SK-N-SH (cell line): Measurements from ENCODE around the gene VGF. TPM values are rescaled to one million over a fixed set of nuclear protein-coding genes. Genes with fewer than 3 reads are reported as not detected.

Experiments used
- CTCF ChIA-PET: fragments of 300-600, 350-600 bp; formaldehyde crosslinking; extraction: SDS; loops from one replicate; lab custom pipeline; 2021; lab: Yijun Ruan, JAX
- POLR2A ChIA-PET: fragments of 350-600 bp; sonication (Branson Sonifier 250); formaldehyde crosslinking; extraction: SDS; loops from one replicate; lab custom pipeline; 2020; ENCODE audit warnings: antibody characterized with exemption, inconsistent platforms; lab: Yijun Ruan, JAX
- DNase-seq: peaks from one replicate; pipeline ENCODE4 v3.0.0; 2012
- H2AFZ ChIP-seq: fragments of 200-600 bp; sonication (generic); 2 replicates; pipeline ENCODE4 v1.8.1; 2016; ENCODE audit warnings: antibody characterized with exemption, mild to moderate bottlenecking, low read depth
- H3F3A ChIP-seq: fragments of 200-600 bp; sonication (generic); replicated peaks from 2 replicates; pipeline ENCODE3; 2016; ENCODE audit warnings: antibody characterized with exemption, mild to moderate bottlenecking; ENCODE audit not compliant: insufficient read depth
- H3K27ac ChIP-seq, 2 experiments: fragments of 200-500 bp in 1 of 2; fragments of 200-600 bp in 1 of 2; sonication (Bioruptor generic) in 1 of 2; sonication (generic), shearing (Covaris generic) in 1 of 2; 2 replicates each; pipeline versions ENCODE4 v1.5.1 to v1.6.1; 2014 to 2016; ENCODE audit warnings: low read depth in 2 of 2, inconsistent platforms in 1 of 2, low read length in 1 of 2, mild to moderate bottlenecking in 1 of 2, mixed read lengths in 1 of 2
- H3K27me3 ChIP-seq: fragments of 200-600 bp; sonication (generic), shearing (Covaris generic); 2 replicates; pipeline ENCODE4 v1.6.1; 2016; ENCODE audit warnings: mixed run types; ENCODE audit not compliant: insufficient read depth
- H3K36me3 ChIP-seq, 2 experiments: fragments of 200-500 bp in 1 of 2; fragments of 200-600 bp in 1 of 2; sonication (Bioruptor generic) in 1 of 2; sonication (generic) in 1 of 2; replicated peaks in 1 of 2; 2 replicates each; pipeline versions ENCODE3 to v1.5.1; 2014 to 2016; ENCODE audit warnings: low read length in 1 of 2, mild to moderate bottlenecking in 1 of 2; ENCODE audit not compliant: insufficient read depth in 2 of 2, control insufficient read depth in 1 of 2
- H3K4me1 ChIP-seq, 2 experiments: fragments of 200-500 bp in 1 of 2; fragments of 200-600 bp in 1 of 2; sonication (Bioruptor generic) in 1 of 2; sonication (generic), shearing (Covaris generic) in 1 of 2; 2 replicates each; pipeline versions ENCODE4 v1.5.1 to v1.6.1; 2014 to 2016; ENCODE audit warnings: low read depth in 1 of 2, low read length in 1 of 2, mixed run types in 1 of 2; ENCODE audit not compliant: insufficient read depth in 2 of 2, control insufficient read depth in 1 of 2
- H3K4me2 ChIP-seq: fragments of 200-600 bp; sonication (generic), shearing (Covaris generic); 2 replicates; pipeline ENCODE4 v1.6.1; 2017; ENCODE audit warnings: mixed run types
- H3K4me3 ChIP-seq, 2 experiments: fragments of 200-500 bp in 1 of 2; fragments of 200-600 bp in 1 of 2; sonication (Bioruptor generic) in 1 of 2; sonication (generic), shearing (Covaris generic) in 1 of 2; 2 replicates each; pipeline versions ENCODE4 v1.5.1 to v1.8.1; 2014 to 2016; ENCODE audit warnings: low read depth in 2 of 2, inconsistent platforms in 1 of 2, low read length in 1 of 2, mild to moderate bottlenecking in 1 of 2, mixed read lengths in 1 of 2, moderate library complexity in 1 of 2
- H3K79me2 ChIP-seq: fragments of 200-600 bp; sonication (generic); 2 replicates; pipeline ENCODE4 v1.8.1; 2017; ENCODE audit warnings: mild to moderate bottlenecking; ENCODE audit not compliant: insufficient read depth
- H3K9ac ChIP-seq: fragments of 200-600 bp; sonication (generic); 2 replicates; pipeline ENCODE4 v1.6.1; 2017; ENCODE audit warnings: mixed run types
- H3K9me2 ChIP-seq: fragments of 200-600 bp; sonication (generic); 2 replicates; pipeline ENCODE4 v1.6.1; 2017; ENCODE audit warnings: mixed run types
- H3K9me3 ChIP-seq: fragments of 200-600 bp; sonication (generic); 2 replicates; pipeline ENCODE4 v1.6.1; 2017; ENCODE audit warnings: mixed run types, mild to moderate bottlenecking, moderate library complexity
- H4K20me1 ChIP-seq: fragments of 200-600 bp; sonication (generic); 2 replicates; pipeline ENCODE4 v1.6.1; 2017; ENCODE audit warnings: mild to moderate bottlenecking, mixed run types; ENCODE audit not compliant: insufficient read depth
- ELF1 ChIP-seq: IDR thresholded peaks from 2 replicates; pipeline ENCODE4 v1.4.0; 2012
- EP300 ChIP-seq, 2 experiments: IDR thresholded peaks; 2 replicates each; pipeline versions ENCODE4 v1.4.0 to v1.6.1; 2012; ENCODE audit warnings: borderline replicate concordance in 1 of 2, low read depth in 1 of 2, low read length in 1 of 2
- FOXM1 ChIP-seq: IDR thresholded peaks from 2 replicates; pipeline ENCODE4 v1.4.0; 2012; ENCODE audit warnings: low read depth, mild to moderate bottlenecking
- GABPA ChIP-seq: IDR thresholded peaks from 2 replicates; pipeline ENCODE4 v1.4.0; 2012; ENCODE audit warnings: low read depth, mild to moderate bottlenecking
- GATA2 ChIP-seq: sonication (generic); formaldehyde crosslinking; IDR thresholded peaks from 2 replicates; pipeline ENCODE4 v1.5.0; 2020; ENCODE audit warnings: mild to moderate bottlenecking, missing genetic modification reagents
- JUND ChIP-seq: IDR thresholded peaks from 2 replicates; pipeline ENCODE4 v1.4.0; 2012
- MEF2A ChIP-seq: IDR thresholded peaks from 2 replicates; pipeline ENCODE4 v1.4.0; 2012; ENCODE audit warnings: low read depth, borderline replicate concordance
- NFIC ChIP-seq: IDR thresholded peaks from 2 replicates; pipeline ENCODE4 v1.4.0; 2012; ENCODE audit warnings: borderline replicate concordance
- POLR2AphosphoS5 ChIP-seq: IDR thresholded peaks from 2 replicates; pipeline ENCODE4 v1.6.1; 2012; ENCODE audit warnings: low read depth, low read length
- RAD21 ChIP-seq: IDR thresholded peaks from 2 replicates; pipeline ENCODE4 v1.6.1; 2012; ENCODE audit warnings: mild to moderate bottlenecking, low read length
- RCOR1 ChIP-seq: fragments of 150-350 bp; IDR thresholded peaks from 2 replicates; pipeline ENCODE4 v1.6.1; 2017; ENCODE audit warnings: antibody characterized with exemption, low read length
- RFX5 ChIP-seq: IDR thresholded peaks from 2 replicates; pipeline ENCODE4 v1.6.1; 2012; ENCODE audit warnings: mild to moderate bottlenecking, improper control_type of control experiment, low read length
- SIN3A ChIP-seq: IDR thresholded peaks from 2 replicates; pipeline ENCODE4 v1.6.1; 2012; ENCODE audit warnings: low read depth, mild to moderate bottlenecking, low read length, moderate library complexity, borderline replicate concordance
- TAF1 ChIP-seq: IDR thresholded peaks from 2 replicates; pipeline ENCODE4 v1.6.1; 2012; ENCODE audit warnings: low read depth, mild to moderate bottlenecking, low read length, moderate library complexity, borderline replicate concordance
- TCF12 ChIP-seq: IDR thresholded peaks from 2 replicates; pipeline ENCODE4 v1.4.0; 2012
- TEAD4 ChIP-seq: IDR thresholded peaks from 2 replicates; pipeline ENCODE4 v1.4.0; 2012; ENCODE audit warnings: mild to moderate bottlenecking, borderline replicate concordance; ENCODE audit not compliant: insufficient read depth
- YY1 ChIP-seq: IDR thresholded peaks from 2 replicates; pipeline ENCODE4 v1.4.0; 2012; ENCODE audit warnings: low read depth, mild to moderate bottlenecking
- WGBS: methylation state at CpG from one replicate; pipeline ENCODE4 v1.1.6; 2017; ENCODE audit warnings: low lambda C conversion rate; 5-methylcytosine and 5-hydroxymethylcytosine counted together
- polyA plus RNA-seq, 3 experiments: library from polyadenylated mRNA; depleted of rRNA; stranded (reverse); fragments of >200 nt; gene quantifications; 2 replicates each; pipeline ENCODE4 v1.2.3, GENCODE V29; 2012
- TF ChIP-seq, protein P1 (sequence below): fragments of 150-350 bp; IDR thresholded peaks from 2 replicates; pipeline ENCODE4 v1.6.1; 2017; ENCODE audit warnings: antibody characterized with exemption, low read length, low read depth, borderline replicate concordance
- TF ChIP-seq, protein P2 (sequence below): IDR thresholded peaks from 2 replicates; pipeline ENCODE4; 2012
- TF ChIP-seq, protein P3 (sequence below): fragments of 200-600 bp; sonication (generic); IDR thresholded peaks from 2 replicates; pipeline ENCODE4 v1.6.1; 2017; ENCODE audit warnings: antibody characterized with exemption, mild to moderate bottlenecking, moderate library complexity
- TF ChIP-seq, protein P4 (sequence below): IDR thresholded peaks from 2 replicates; pipeline ENCODE4 v1.4.0; 2012; ENCODE audit warnings: low read depth, borderline replicate concordance

Gene VGF
- polyA plus RNA-seq, 1 of the 3 experiments (the other 2 are of a cell fraction) = 54.3 TPM

DNA sequence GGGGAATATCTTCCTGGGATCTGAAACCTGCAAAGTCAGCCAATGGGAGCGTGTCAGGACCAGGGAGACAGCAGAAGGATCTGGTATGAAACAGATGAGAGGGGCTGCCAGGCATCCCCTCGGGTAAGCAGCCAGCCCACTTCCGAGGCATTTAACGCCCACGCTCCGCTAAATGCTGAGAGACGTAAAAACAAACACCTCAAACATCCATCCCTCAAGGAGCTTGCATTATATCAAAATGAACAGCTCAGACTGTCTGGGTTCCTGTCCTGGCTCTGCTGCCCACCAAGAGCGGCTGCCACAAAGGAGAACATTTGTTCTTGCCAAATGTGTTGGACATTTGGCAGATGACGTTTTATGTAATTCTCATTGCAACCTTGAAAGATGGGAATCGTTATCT lies 45.5 kb downstream of the VGF start:
- H4K20me1 ChIP-seq = no peaks in the 10 kb centered on the region
- TF ChIP-seq SIN3A (no peak), RCOR1 (no peak), FOXM1 (no peak), MEF2A (no peak), JUND (no peak)
- TF ChIP-seq, protein P1, sequence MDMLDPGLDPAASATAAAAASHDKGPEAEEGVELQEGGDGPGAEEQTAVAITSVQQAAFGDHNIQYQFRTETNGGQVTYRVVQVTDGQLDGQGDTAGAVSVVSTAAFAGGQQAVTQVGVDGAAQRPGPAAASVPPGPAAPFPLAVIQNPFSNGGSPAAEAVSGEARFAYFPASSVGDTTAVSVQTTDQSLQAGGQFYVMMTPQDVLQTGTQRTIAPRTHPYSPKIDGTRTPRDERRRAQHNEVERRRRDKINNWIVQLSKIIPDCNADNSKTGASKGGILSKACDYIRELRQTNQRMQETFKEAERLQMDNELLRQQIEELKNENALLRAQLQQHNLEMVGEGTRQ = no peak
- TF ChIP-seq, protein P2, sequence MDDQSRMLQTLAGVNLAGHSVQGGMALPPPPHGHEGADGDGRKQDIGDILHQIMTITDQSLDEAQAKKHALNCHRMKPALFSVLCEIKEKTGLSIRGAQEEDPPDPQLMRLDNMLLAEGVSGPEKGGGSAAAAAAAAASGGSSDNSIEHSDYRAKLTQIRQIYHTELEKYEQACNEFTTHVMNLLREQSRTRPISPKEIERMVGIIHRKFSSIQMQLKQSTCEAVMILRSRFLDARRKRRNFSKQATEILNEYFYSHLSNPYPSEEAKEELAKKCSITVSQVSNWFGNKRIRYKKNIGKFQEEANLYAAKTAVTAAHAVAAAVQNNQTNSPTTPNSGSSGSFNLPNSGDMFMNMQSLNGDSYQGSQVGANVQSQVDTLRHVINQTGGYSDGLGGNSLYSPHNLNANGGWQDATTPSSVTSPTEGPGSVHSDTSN = 0 out of 2 replicates have a peak, but pooled peaks have one; percentile 18
- TF ChIP-seq, all 33 proteins: peak for 1
- Histone ChIP-seq H3K9me2 (no peaks in the 10 kb centered on the region), H3K4me1 (peaks cover 7 to 56% of the 10 kb centered on the region in 2 experiments; a peak in 3 of 4 replicates), H3F3A (peaks cover 75% of the 10 kb centered on the region), H3K79me2 (peaks cover 44% of the 10 kb centered on the region), H3K4me3 (no peak overlapping the region), H3K4me2 (no peak overlapping the region), H3K27ac (peak overlapping the region in 1 of 2 experiments; percentile 98; a peak in 2 of 4 replicates), H3K9me3 (no peaks in the 10 kb centered on the region), H3K36me3 (no peaks in the 10 kb centered on the region), H2AFZ (no peak overlapping the region), H3K27me3 (no peaks in the 10 kb centered on the region), H3K9ac (no peak overlapping the region; the same call in 1 of the 2 replicates)
- 52% methylated on average over 10 of the region's 10 CpGs for WGBS
- CTCF ChIA-PET = interaction anchor here (1.0 to 1.5 kb wide), 5 partner anchors 16 to 225 kb away, joined by 3 to 4 read pairs (median 3); partner anchors contain the start of gene TRIM56
- POLR2A ChIA-PET = no interaction called here
- no peak for DNase-seq

DNA sequence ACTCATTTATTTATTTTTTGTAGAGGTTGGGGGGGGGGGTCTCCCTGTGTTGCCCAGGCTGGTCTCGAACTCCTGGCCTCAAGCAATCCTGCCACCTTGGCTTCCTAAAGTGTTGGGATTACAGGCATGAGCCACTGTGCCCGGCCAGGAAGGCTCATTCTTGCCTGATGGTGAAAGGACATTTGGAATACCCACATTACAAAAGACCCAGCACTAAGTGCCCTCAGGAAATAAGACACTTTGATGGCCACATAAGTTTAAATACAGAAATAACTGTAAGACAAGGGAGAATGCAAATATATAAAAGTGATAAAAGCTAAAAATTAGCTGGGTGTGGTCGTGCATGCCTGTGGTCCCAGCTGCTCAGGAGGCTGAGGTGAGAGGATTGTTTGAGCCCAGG lies 46.5 kb downstream of the VGF start:
- H3K4me3 ChIP-seq = no peak overlapping the region
- 86% methylated on average over 3 of the region's 3 CpGs for WGBS
- DNase-seq = no peak
- peaks cover 7 to 58% of the 10 kb centered on the region in 2 experiments; a peak in 3 of 4 replicates for H3K4me1 ChIP-seq
- no peaks in the 10 kb centered on the region for H3K9me3 ChIP-seq
- CTCF ChIA-PET = interaction anchor here (1.0 to 2.6 kb wide), 6 partner anchors 19 to 224 kb away, joined by 3 to 10 read pairs (median 4); no protein-coding TSS in a partner anchor
- H3K27ac ChIP-seq = peak overlapping the region in 1 of 2 experiments; percentile 98; a peak in 2 of 4 replicates
- H4K20me1 ChIP-seq = no peaks in the 10 kb centered on the region
- POLR2A ChIA-PET = no interaction called here
- H3K9me2 ChIP-seq = no peaks in the 10 kb centered on the region
- no peaks in the 10 kb centered on the region for H3K27me3 ChIP-seq
- H3K79me2 ChIP-seq = peaks cover 34% of the 10 kb centered on the region
- H2AFZ ChIP-seq = no peak overlapping the region
- H3K9ac ChIP-seq = peak overlapping the region; percentile 71
- H3F3A ChIP-seq = peaks cover 73% of the 10 kb centered on the region
- no peaks in the 10 kb centered on the region for H3K36me3 ChIP-seq
- TF ChIP-seq NFIC (no peak), EP300 (IDR thresholded peaks at IDR 0.05; ENCODE audit: borderline replicate concordance in 1 of 2, low read depth in 1 of 2, low read length in 1 of 2) (no peak), RAD21 (no peak), GABPA (no peak), TAF1 (no peak), POLR2AphosphoS5 (no peak), YY1 (no peak), GATA2 (CRISPR knock-in tag) (no peak), FOXM1 (no peak), TEAD4 (no peak), ELF1 (no peak), RFX5 (no peak), TCF12 (no peak), SIN3A (no peak)
- TF ChIP-seq, protein P3, sequence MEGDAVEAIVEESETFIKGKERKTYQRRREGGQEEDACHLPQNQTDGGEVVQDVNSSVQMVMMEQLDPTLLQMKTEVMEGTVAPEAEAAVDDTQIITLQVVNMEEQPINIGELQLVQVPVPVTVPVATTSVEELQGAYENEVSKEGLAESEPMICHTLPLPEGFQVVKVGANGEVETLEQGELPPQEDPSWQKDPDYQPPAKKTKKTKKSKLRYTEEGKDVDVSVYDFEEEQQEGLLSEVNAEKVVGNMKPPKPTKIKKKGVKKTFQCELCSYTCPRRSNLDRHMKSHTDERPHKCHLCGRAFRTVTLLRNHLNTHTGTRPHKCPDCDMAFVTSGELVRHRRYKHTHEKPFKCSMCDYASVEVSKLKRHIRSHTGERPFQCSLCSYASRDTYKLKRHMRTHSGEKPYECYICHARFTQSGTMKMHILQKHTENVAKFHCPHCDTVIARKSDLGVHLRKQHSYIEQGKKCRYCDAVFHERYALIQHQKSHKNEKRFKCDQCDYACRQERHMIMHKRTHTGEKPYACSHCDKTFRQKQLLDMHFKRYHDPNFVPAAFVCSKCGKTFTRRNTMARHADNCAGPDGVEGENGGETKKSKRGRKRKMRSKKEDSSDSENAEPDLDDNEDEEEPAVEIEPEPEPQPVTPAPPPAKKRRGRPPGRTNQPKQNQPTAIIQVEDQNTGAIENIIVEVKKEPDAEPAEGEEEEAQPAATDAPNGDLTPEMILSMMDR = no peak
- TF ChIP-seq, protein P4, sequence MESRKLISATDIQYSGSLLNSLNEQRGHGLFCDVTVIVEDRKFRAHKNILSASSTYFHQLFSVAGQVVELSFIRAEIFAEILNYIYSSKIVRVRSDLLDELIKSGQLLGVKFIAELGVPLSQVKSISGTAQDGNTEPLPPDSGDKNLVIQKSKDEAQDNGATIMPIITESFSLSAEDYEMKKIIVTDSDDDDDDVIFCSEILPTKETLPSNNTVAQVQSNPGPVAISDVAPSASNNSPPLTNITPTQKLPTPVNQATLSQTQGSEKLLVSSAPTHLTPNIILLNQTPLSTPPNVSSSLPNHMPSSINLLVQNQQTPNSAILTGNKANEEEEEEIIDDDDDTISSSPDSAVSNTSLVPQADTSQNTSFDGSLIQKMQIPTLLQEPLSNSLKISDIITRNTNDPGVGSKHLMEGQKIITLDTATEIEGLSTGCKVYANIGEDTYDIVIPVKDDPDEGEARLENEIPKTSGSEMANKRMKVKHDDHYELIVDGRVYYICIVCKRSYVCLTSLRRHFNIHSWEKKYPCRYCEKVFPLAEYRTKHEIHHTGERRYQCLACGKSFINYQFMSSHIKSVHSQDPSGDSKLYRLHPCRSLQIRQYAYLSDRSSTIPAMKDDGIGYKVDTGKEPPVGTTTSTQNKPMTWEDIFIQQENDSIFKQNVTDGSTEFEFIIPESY = no peak
- H3K4me2 ChIP-seq = no peak overlapping the region
